HL-60/S4 (cell line): ENCODE results near the gene DOCK8.

ENCODE experiments used
- in situ Hi-C: fragments of 300-500 bp; cut with MboI; formaldehyde crosslinking; loops from 2 replicates; pipeline ENCODE4 v1.14.3; 2022; ENCODE audit warnings: low sequenced_read_pairs

The DOCK8 gene

DNA sequence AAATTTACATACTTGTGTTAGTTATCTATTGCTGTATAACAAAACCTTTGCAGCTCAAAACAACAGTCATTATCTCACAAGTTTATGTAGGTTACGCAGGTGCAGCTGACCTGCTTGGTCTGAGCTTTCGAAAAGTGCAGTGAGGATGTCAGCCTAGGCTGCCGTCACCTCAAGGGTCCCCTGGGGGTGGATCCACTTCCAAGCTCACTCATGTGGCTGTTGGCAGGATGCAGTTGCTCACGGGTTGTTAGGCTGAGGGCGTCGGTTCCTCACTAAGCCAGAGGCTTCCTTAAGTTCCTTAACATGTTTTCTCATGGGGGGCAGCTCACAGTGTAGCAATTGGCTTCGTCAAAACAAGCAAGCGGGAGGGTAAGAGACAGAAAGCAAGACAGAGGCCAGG lies 139.8 kb downstream of the DOCK8 start:
- in situ Hi-C loops = no loop called here

DNA sequence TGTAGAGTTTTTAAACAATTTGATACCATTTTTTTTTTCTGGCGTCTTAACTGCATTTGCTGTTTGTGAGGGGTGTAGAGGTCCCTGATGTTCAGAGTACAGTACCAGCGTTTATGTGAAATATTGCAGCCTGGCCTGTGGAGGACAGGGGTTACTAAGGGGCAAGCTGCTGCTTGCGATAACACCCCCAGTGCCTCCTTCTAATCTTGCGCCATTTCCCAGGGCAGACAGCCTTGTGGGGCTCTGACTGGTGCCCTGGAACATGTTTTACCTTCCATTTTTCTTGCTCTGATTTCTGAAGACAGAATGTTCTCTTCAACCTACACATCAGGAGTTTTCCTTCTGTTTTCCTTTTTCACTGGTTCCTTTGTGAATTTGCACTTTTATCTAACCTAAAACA lies 142.9 kb downstream of the DOCK8 start:
- in situ Hi-C loops = no loop called here

DNA sequence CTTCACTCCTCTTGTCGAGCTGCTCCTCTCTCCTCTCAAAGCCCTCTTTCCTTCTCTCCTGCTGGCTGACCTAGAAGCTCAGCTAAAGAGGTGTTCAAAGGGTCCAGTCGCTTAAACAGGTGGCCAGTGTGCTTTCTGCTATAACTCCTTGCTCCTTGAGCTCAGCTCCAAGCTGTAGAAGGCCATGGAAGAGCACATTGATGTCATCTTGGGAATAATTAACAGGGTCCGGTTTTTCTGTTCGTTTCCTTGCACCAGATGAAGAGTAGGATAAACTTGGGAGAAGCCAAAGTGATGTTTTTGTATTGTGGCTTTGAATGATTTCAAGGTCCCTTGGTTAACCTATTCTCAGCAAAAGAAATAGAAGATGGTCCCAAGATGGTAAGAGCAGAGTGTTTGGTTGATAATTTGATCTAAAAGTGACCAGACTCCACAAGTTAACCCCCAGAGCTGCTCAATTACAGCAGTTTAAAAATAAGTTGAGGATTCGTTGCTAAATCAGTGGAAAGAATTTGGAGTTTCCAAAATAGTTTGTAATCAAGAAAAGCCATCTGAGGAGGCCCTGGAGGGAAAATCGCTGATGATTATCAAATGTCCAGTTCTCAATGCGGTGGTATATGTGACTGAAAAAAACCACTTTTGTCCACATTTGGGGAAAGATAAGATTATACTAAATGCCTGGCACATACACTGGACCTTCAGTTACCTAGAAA lies 148.1 kb downstream of the DOCK8 start:
- in situ Hi-C loops = no loop called here

- in situ Hi-C loops = no loop called here
Observed at GRCh38 chr9:363274-363612, 148.6 kb downstream of the DOCK8 start.

GRCh38 chr9:365436-365835 lies 150.8 kb downstream of the DOCK8 start:
- in situ Hi-C loops = no loop called here

GRCh38 chr9:366620-367019 lies 152.0 kb downstream of the DOCK8 start:
- in situ Hi-C loops = no loop called here

- in situ Hi-C loops = no loop called here
Observed at GRCh38 chr9:370086-370485, 155.4 kb downstream of the DOCK8 start.

- in situ Hi-C loops = no loop called here
Observed at GRCh38 chr9:371349-371748, 156.7 kb downstream of the DOCK8 start.

GRCh38 chr9:372128-372527 lies 157.5 kb downstream of the DOCK8 start:
- in situ Hi-C loops = no loop called here

GRCh38 chr9:373759-374206 lies 159.1 kb downstream of the DOCK8 start:
- in situ Hi-C loops = no loop called here

- in situ Hi-C loops = no loop called here
Observed at GRCh38 chr9:374736-375135, 160.1 kb downstream of the DOCK8 start.

GRCh38 chr9:376115-376514 lies 161.4 kb downstream of the DOCK8 start:
- in situ Hi-C loops = no loop called here

DNA sequence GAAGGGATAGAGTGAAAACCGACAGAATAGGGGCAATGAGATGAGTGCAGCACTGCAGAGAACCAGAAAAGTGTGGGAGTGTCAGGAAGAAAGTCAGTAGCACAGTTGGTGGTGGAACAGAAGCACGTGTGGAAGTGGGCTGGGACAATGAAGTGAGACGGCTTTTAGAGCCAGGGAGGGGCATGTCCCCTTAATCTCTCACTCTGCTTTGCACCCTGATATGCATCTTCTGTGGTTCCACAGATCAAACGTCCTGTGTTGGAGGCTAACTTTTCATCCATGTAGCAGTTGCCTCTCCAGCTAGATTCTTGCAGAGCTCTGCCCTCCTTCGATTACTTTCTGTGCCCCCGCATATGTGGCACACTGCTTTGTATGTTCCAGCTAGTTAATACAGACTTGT lies 163.6 kb downstream of the DOCK8 start:
- in situ Hi-C loops = no loop called here

DNA sequence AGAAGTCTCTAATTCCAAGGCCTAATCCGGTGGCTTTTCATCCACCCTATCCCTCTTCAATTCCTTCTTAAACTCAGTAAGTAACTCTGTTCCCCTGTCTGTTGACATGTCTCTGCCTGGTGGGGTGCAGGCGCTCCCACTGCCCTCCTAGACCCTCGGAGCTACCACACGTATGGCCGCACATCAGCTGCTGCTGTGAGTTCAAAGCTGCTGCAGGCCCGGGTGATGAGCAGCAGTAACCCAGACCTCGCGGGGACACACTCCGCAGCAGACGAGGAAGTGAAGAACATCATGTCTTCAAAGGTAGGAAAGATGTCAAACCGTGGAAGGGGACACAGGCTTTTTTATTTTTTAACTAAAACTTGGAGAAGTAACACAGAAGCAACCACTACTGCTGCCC lies 167.7 kb downstream of the DOCK8 start:
- in situ Hi-C loops = no loop called here

- in situ Hi-C loops = no loop called here
Observed at GRCh38 chr9:385818-386398, 171.2 kb downstream of the DOCK8 start.

DNA sequence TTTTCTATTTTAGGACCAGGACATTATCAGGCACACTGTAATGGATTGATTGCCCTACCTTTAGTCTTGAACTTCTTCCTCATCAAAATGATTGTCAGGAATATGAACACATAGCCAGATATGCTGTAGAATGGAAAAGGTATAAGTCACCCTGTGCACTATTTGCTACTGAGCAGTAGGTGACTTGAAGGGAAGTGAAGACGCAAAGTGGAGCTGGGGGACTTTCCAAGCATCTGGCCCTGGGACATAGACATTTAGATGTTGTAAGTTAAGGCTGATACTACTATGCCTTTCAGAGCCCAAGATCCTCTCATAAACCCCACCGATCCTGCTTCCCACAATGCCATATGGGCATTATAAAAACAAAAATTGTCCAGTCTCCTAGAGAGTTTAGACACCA lies 174.5 kb downstream of the DOCK8 start:
- in situ Hi-C loops = no loop called here

GRCh38 chr9:389758-390157 lies 175.1 kb downstream of the DOCK8 start:
- in situ Hi-C loops = no loop called here

- in situ Hi-C loops = no loop called here
Observed at GRCh38 chr9:392077-392804, 177.6 kb downstream of the DOCK8 start.

- in situ Hi-C loops = no loop called here
Observed at GRCh38 chr9:394347-395052, 179.8 kb downstream of the DOCK8 start.

- in situ Hi-C loops = no loop called here
Observed at GRCh38 chr9:396396-396795, 181.7 kb downstream of the DOCK8 start.

GRCh38 chr9:398085-398484 lies 183.4 kb downstream of the DOCK8 start:
- in situ Hi-C loops = no loop called here

GRCh38 chr9:401223-401622 lies 186.6 kb downstream of the DOCK8 start:
- in situ Hi-C loops = no loop called here
